ENCODE data around the gene RIN3.

DNA sequence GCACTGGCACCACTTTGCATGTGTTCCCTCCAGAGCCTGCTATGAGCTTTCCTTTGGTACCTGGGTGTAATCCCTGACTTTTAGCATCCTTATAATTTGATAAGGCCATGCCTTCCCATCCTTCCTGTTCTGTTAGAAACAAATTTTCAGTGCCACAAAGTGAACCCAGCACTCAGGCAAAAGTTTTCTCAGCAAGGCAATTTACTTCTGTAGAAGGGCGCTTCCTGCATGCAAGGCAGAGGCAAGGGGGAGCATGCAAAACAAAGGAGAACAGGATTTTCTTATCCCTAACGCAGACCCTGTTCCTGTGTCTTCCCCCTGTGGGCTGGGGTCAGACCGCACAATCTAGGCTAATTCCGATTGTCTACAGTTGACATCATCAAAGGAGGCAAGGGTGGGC lies 108.7 kb downstream of the RIN3 start:
- TF ChIP-seq CTCF (conservative IDR thresholded peaks at IDR 0.05; ENCODE audit: low read depth, low read length) (no peak), EZH2 (IDR thresholded peaks at IDR 0.05; ENCODE audit: borderline replicate concordance, low read depth, low read length, poor library complexity, severe bottlenecking) (no peak)
